H1 (cell line): ENCODE measurements around the gene TOM1. TPM values are rescaled to one million over a fixed set of nuclear protein-coding genes. Genes with fewer than 3 reads are reported as not detected.

ENCODE experiments used
- CTCF ChIA-PET: fragments of 300-600 bp; sonication (Branson Sonifier 250); formaldehyde crosslinking; loops from one replicate; lab custom pipeline; 2021; ENCODE audit not compliant: partially characterized antibody; lab: Charles Lee
- POLR2A ChIA-PET: fragments of 300-600 bp; sonication (Branson Sonifier 250); formaldehyde crosslinking; loops from one replicate; lab custom pipeline; 2021; ENCODE audit warnings: inconsistent platforms; ENCODE audit not compliant: partially characterized antibody; lab: Charles Lee
- DNase-seq, 2 experiments: peaks; one replicate each; pipeline versions ENCODE4 v3.0.0 to v3.0.0-alpha.2; 2010 to 2022; ENCODE audit warnings: low spot score in 2 of 2, low read depth in 1 of 2, mixed read lengths in 1 of 2
- FAIRE-seq: peaks from 2 replicates; lab custom pipeline; 2011; peaks lifted over from hg19 to GRCh38; lab: Jason Lieb, UNC
- H2AFZ ChIP-seq: 2 replicates; pipeline ENCODE4 v1.8.1; 2012; ENCODE audit warnings: low read length, inconsistent platforms
- H2AK5ac ChIP-seq: 2 replicates; pipeline ENCODE4 v1.6.1; 2013; ENCODE audit warnings: low read depth, low read length
- H2BK120ac ChIP-seq: replicated peaks from 2 replicates; pipeline ENCODE3; 2013; ENCODE audit warnings: low read depth, low read length, inconsistent platforms
- H2BK12ac ChIP-seq: 2 replicates; pipeline ENCODE4 v1.6.1; 2013; ENCODE audit warnings: low read depth, low read length
- H2BK15ac ChIP-seq: 2 replicates; pipeline ENCODE4 v1.6.1; 2013; ENCODE audit warnings: low read length
- H2BK20ac ChIP-seq: 2 replicates; pipeline ENCODE4 v1.6.1; 2013; ENCODE audit warnings: low read length
- H2BK5ac ChIP-seq: 2 replicates; pipeline ENCODE4 v1.6.1; 2013; ENCODE audit warnings: low read depth, low read length
- H3K14ac ChIP-seq: 2 replicates; pipeline ENCODE4 v1.6.1; 2013; ENCODE audit warnings: inconsistent platforms; ENCODE audit not compliant: insufficient read length
- H3K18ac ChIP-seq: 2 replicates; pipeline ENCODE4 v1.6.1; 2013; ENCODE audit warnings: low read length; ENCODE audit errors: extremely low read depth
- H3K23ac ChIP-seq: 2 replicates; pipeline ENCODE4 v1.6.1; 2013; ENCODE audit warnings: inconsistent platforms; ENCODE audit not compliant: insufficient read length
- H3K23me2 ChIP-seq: 2 replicates; pipeline ENCODE4 v1.6.1; 2013; ENCODE audit warnings: low read depth, low read length
- H3K27ac ChIP-seq: 2 replicates; pipeline ENCODE4 v1.6.1; 2011; ENCODE audit warnings: low read depth, low read length, inconsistent platforms
- H3K27me3 ChIP-seq, 4 experiments: replicated peaks in 1 of 4; 1 replicate in 1 of 4; 2 replicates in 3 of 4; pipeline versions ENCODE4 v1.6.1 to v1.8.1; 2011 to 2013; ENCODE audit warnings: low read length in 3 of 4, mild to moderate bottlenecking in 3 of 4, inconsistent platforms in 2 of 4, mixed read lengths in 2 of 4, moderate library complexity in 1 of 4; ENCODE audit not compliant: control insufficient read depth in 3 of 4, insufficient read depth in 3 of 4; ENCODE audit errors: extremely low read depth in 1 of 4
- H3K36me3 ChIP-seq, 4 experiments: 2 replicates each; pipeline versions ENCODE4 v1.6.1 to v1.8.1; 2011 to 2013; ENCODE audit warnings: mild to moderate bottlenecking in 4 of 4, low read length in 3 of 4, moderate library complexity in 2 of 4, control low read depth in 1 of 4, inconsistent platforms in 1 of 4; ENCODE audit not compliant: insufficient read depth in 4 of 4, control insufficient read depth in 2 of 4
- H3K4ac ChIP-seq: replicated peaks from 2 replicates; pipeline ENCODE3; 2013; ENCODE audit warnings: low read length, low read depth, mixed read lengths, inconsistent platforms; ENCODE audit not compliant: insufficient read length
- H3K4me1 ChIP-seq, 4 experiments: replicated peaks in 1 of 4; 1 replicate in 1 of 4; 2 replicates in 3 of 4; pipeline versions ENCODE4 v1.6.1 to v1.8.1; 2011 to 2013; ENCODE audit warnings: low read length in 3 of 4, inconsistent platforms in 2 of 4, mixed read lengths in 1 of 4; ENCODE audit not compliant: insufficient read depth in 4 of 4, control insufficient read depth in 3 of 4
- H3K4me2 ChIP-seq, 2 experiments: 2 replicates each; pipeline versions ENCODE4 v1.6.1 to v1.8.1; 2011 to 2013; ENCODE audit warnings: low read depth in 2 of 2, low read length in 2 of 2, control low read depth in 1 of 2, inconsistent platforms in 1 of 2, mild to moderate bottlenecking in 1 of 2; ENCODE audit not compliant: insufficient read depth in 1 of 2
- H3K4me3 ChIP-seq, 4 experiments: fragments of 200-600, 300-600 bp in 1 of 4; sonication (generic), shearing (Covaris generic), sonication (Bioruptor Twin) in 1 of 4; 2 replicates each; pipeline versions ENCODE4 v1.5.1 to v1.8.1; 2011 to 2016; ENCODE audit warnings: low read length in 4 of 4, low read depth in 3 of 4, control low read depth in 2 of 4, inconsistent platforms in 2 of 4, mild to moderate bottlenecking in 2 of 4, mixed read lengths in 1 of 4, moderate library complexity in 1 of 4; ENCODE audit not compliant: insufficient read depth in 2 of 4; ENCODE audit errors: extremely low read depth in 1 of 4
- H3K56ac ChIP-seq: replicated peaks from 2 replicates; pipeline ENCODE3; 2013; ENCODE audit warnings: low read depth, mild to moderate bottlenecking, mixed read lengths, low read length, inconsistent platforms; ENCODE audit not compliant: insufficient read length
- H3K79me1 ChIP-seq: 2 replicates; pipeline ENCODE4 v1.6.1; 2013; ENCODE audit warnings: low read depth, low read length, control low read depth
- H3K79me2 ChIP-seq, 2 experiments: 2 replicates each; pipeline versions ENCODE4 v1.6.1 to v1.8.1; 2012 to 2013; ENCODE audit warnings: low read length in 2 of 2, mild to moderate bottlenecking in 2 of 2, inconsistent platforms in 1 of 2; ENCODE audit not compliant: insufficient read depth in 2 of 2, control insufficient read depth in 1 of 2
- H3K9ac ChIP-seq, 4 experiments: replicated peaks in 1 of 4; 1 replicate in 1 of 4; 2 replicates in 3 of 4; pipeline versions ENCODE4 v1.6.1 to v1.8.1; 2011 to 2013; ENCODE audit warnings: low read depth in 3 of 4, low read length in 3 of 4, control low read depth in 2 of 4, mild to moderate bottlenecking in 2 of 4, moderate library complexity in 2 of 4, inconsistent platforms in 1 of 4; ENCODE audit errors: extremely low read depth in 1 of 4
- H3K9me3 ChIP-seq, 2 experiments: 2 replicates each; pipeline versions ENCODE4 v1.6.1 to v1.8.1; 2012 to 2013; ENCODE audit warnings: mild to moderate bottlenecking in 2 of 2, moderate library complexity in 2 of 2, control low read depth in 1 of 2, inconsistent platforms in 1 of 2, low read depth in 1 of 2, low read length in 1 of 2, mixed read lengths in 1 of 2; ENCODE audit not compliant: insufficient read depth in 2 of 2
- H4K20me1 ChIP-seq, 2 experiments: replicated peaks in 1 of 2; 2 replicates each; pipeline versions ENCODE3 to v1.8.1; 2011 to 2013; ENCODE audit warnings: inconsistent platforms in 2 of 2, low read length in 2 of 2, mild to moderate bottlenecking in 1 of 2; ENCODE audit not compliant: insufficient read depth in 2 of 2, control insufficient read depth in 1 of 2
- H4K5ac ChIP-seq: 2 replicates; pipeline ENCODE4 v1.6.1; 2013; ENCODE audit warnings: low read length, low read depth, mixed read lengths, inconsistent platforms; ENCODE audit not compliant: insufficient read length
- H4K8ac ChIP-seq: 2 replicates; pipeline ENCODE4 v1.8.0; 2013; ENCODE audit warnings: mild to moderate bottlenecking, moderate library complexity, low read length, inconsistent platforms; ENCODE audit not compliant: insufficient read depth; ENCODE audit errors: extremely low read depth
- H4K91ac ChIP-seq: replicated peaks from 2 replicates; pipeline ENCODE3; 2013; ENCODE audit warnings: low read length, mixed read lengths, inconsistent platforms; ENCODE audit not compliant: insufficient read length
- CEBPB ChIP-seq: IDR thresholded peaks from 2 replicates; pipeline ENCODE4 v1.6.1; 2012; ENCODE audit warnings: low read depth, low read length
- FOSL1 ChIP-seq: IDR thresholded peaks from 2 replicates; pipeline ENCODE4 v1.6.1; 2011; ENCODE audit warnings: mild to moderate bottlenecking, low read depth, low read length, moderate library complexity; ENCODE audit not compliant: insufficient read depth
- MAX ChIP-seq: IDR thresholded peaks from 2 replicates; pipeline ENCODE4 v1.6.1; 2012; ENCODE audit warnings: inconsistent platforms
- TBP ChIP-seq: IDR thresholded peaks from 2 replicates; pipeline ENCODE4 v1.6.1; 2011; ENCODE audit warnings: low read depth, low read length, improper control_type of control experiment
- TEAD4 ChIP-seq: IDR thresholded peaks from 2 replicates; pipeline ENCODE4 v1.6.1; 2012; ENCODE audit warnings: low read depth, low read length, inconsistent platforms, mixed read lengths
- YY1 ChIP-seq: IDR thresholded peaks from 2 replicates; pipeline ENCODE4 v1.6.1; 2011; ENCODE audit warnings: low read depth, mild to moderate bottlenecking, low read length
- WGBS, 2 experiments: shearing (Covaris generic) in 1 of 2; methylation state at CpG; one replicate each; pipeline versions ENCODE4 v1.1.6 to v1.1.7; 2013 to 2015; ENCODE audit warnings: low lambda C conversion rate in 2 of 2, mixed read lengths in 2 of 2, inconsistent platforms in 1 of 2, low coverage in 1 of 2, missing lambda C conversion rate in 1 of 2; ENCODE audit not compliant: insufficient replicate concordance in 2 of 2, insufficient coverage in 1 of 2, insufficient read length in 1 of 2; ENCODE audit errors: extremely low coverage in 1 of 2, missing lambda C conversion rate in 1 of 2; 5-methylcytosine and 5-hydroxymethylcytosine counted together
- polyA plus RNA-seq, 7 experiments: library from polyadenylated mRNA; depleted of rRNA in 3 of 7; stranded (reverse) in 5 of 7; unstranded in 2 of 7; fragments of >200 nt in 5 of 7; fragments of 200-250 nt in 2 of 7; gene quantifications; 1 replicate in 5 of 7; 2 replicates in 1 of 7; 4 replicates in 1 of 7; pipeline versions ENCODE4 v1.2.1 to v1.2.3, GENCODE V29; 2011 to 2013; ENCODE audit warnings: missing spikeins in 2 of 7, mixed read lengths in 2 of 7
- total RNA-seq: library from RNA; stranded (reverse); fragmentation: NEBNext Ultra II Directional; extraction: Animal tissue kit (Norgen Biotek cat#: 25700); gene quantifications from 2 replicates; pipeline ENCODE4 v1.2.1, GENCODE V29; 2021
- TF ChIP-seq, protein P1 (sequence below): IDR thresholded peaks from 2 replicates; pipeline ENCODE4 v1.6.1; 2012; ENCODE audit warnings: low read length, inconsistent platforms

TOM1 gene
- total and polyA plus RNA-seq, 2 of the 8 experiments (the other 6 are each of a cell fraction or from before 2014, with no cell fraction given) = 25.1 to 39.2 TPM

GRCh38 chr22:35322893-35323292, 23.2 kb downstream of the TOM1 start:
- Histone ChIP-seq H4K5ac (no peak overlapping the region), H2BK120ac (no peak overlapping the region), H3K4me3 (no peak overlapping the region), H3K23me2 (no peaks in the 10 kb centered on the region), H3K9me3 (no peaks in the 10 kb centered on the region), H3K27me3 (no peaks in the 10 kb centered on the region), H3K79me1 (no peaks in the 10 kb centered on the region; the same call in none of the 2 replicates), H3K36me3 (peaks cover 5 to 13% (median 8%) of the 10 kb centered on the region in 4 experiments; a peak in 6 of 8 replicates), H4K91ac (no peak overlapping the region)
- CTCF ChIA-PET = no interaction called here
- TF ChIP-seq CEBPB = no peak
- no peak for TF ChIP-seq MAX
- TF ChIP-seq, protein P1, sequence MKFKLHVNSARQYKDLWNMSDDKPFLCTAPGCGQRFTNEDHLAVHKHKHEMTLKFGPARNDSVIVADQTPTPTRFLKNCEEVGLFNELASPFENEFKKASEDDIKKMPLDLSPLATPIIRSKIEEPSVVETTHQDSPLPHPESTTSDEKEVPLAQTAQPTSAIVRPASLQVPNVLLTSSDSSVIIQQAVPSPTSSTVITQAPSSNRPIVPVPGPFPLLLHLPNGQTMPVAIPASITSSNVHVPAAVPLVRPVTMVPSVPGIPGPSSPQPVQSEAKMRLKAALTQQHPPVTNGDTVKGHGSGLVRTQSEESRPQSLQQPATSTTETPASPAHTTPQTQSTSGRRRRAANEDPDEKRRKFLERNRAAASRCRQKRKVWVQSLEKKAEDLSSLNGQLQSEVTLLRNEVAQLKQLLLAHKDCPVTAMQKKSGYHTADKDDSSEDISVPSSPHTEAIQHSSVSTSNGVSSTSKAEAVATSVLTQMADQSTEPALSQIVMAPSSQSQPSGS = no peak
- no peak for TF ChIP-seq YY1
- TF ChIP-seq TBP = no peak
- TF ChIP-seq FOSL1 = no peak
- no peak for TF ChIP-seq TEAD4
- TF ChIP-seq, all 59 proteins: peak for 0
- FAIRE-seq = no peak
- Histone ChIP-seq H3K4me1 (no peaks in the 10 kb centered on the region), H3K14ac (no peak overlapping the region), H2BK12ac (no peak overlapping the region), H3K4ac (no peak overlapping the region), H2BK5ac (no peak overlapping the region), H3K27ac (no peak overlapping the region), H4K8ac (no peak overlapping the region), H4K20me1 (peaks cover 3% of the 10 kb centered on the region in 2 experiments), H3K79me2 (no peaks in the 10 kb centered on the region), H3K56ac (no peak overlapping the region), H2BK15ac (no peak overlapping the region), H2BK20ac (no peak overlapping the region), H3K4me2 (no peak overlapping the region), H3K18ac (no peak overlapping the region), H3K23ac (no peak overlapping the region), H3K9ac (no peak overlapping the region), H2AK5ac (no peak overlapping the region), H2AFZ (no peak overlapping the region)
- WGBS, 2 experiments = 94% methylated on average over 15 of the region's 15 CpGs; no CpG with 5 or more reads in 1 of the 2 experiments
- POLR2A ChIA-PET = no interaction called here
- no peak for DNase-seq
